Adrenal gland (tissue), 5 donors: Measurements from ENCODE around the gene PLD1.

Source experiments
- CTCF ChIP-seq, 6 experiments: fragments of 450-650 bp in 4 of 6; fragments of 200-600 bp in 2 of 6; sonication (generic) in 1 of 6; IDR thresholded peaks; 1 replicate in 5 of 6; 2 replicates in 1 of 6; pipeline versions ENCODE4 v1.5.1 to v1.8.0; 2016 to 2021; ENCODE audit warnings: antibody characterized with exemption in 6 of 6, mild to moderate bottlenecking in 2 of 6, moderate library complexity in 1 of 6
- POLR2A ChIP-seq, 2 donors: fragments of 450-650 bp; IDR thresholded peaks; one replicate each; pipeline ENCODE4 v1.6.1; 2017; ENCODE audit warnings: antibody characterized with exemption in 2 of 2, mild to moderate bottlenecking in 2 of 2, moderate library complexity in 1 of 2
- donor health status: DM: no; HTN: no; CAD: no.

- no peak for TF ChIP-seq CTCF (IDR thresholded peaks at IDR 0.05)
- TF ChIP-seq POLR2A (IDR thresholded peaks at IDR 0.05): no peak
Measured at GRCh38 chr3:171768986-171769385, 41.3 kb downstream of the PLD1 start.
